HG03565 (cell line): ENCODE results near the gene SNAP25.

Experiments used
- ATAC-seq: cut with Tn5 transposase; IDR thresholded peaks from one replicate; pipeline ENCODE4 v1.9.1; 2021; ENCODE audit warnings: mild to moderate bottlenecking, moderate library complexity; ENCODE audit not compliant: unreplicated experiment

The SNAP25 gene

GRCh38 chr20:10261702-10262101, 43.1 kb downstream of the SNAP25 start:
- no peak for ATAC-seq

GRCh38 chr20:10263385-10264165, 44.9 kb downstream of the SNAP25 start:
- ATAC-seq: no peak

GRCh38 chr20:10264166-10264558, 45.5 kb downstream of the SNAP25 start:
- no peak for ATAC-seq

- no peak for ATAC-seq
Measured at GRCh38 chr20:10268636-10269035, 50.0 kb downstream of the SNAP25 start.

- ATAC-seq: no peak
Measured at GRCh38 chr20:10270630-10271029, 52.0 kb downstream of the SNAP25 start.

GRCh38 chr20:10271494-10272219, 53.0 kb downstream of the SNAP25 start:
- ATAC-seq: no peak

GRCh38 chr20:10276878-10277580, 58.4 kb downstream of the SNAP25 start:
- no peak for ATAC-seq

GRCh38 chr20:10277616-10278015, 59.0 kb downstream of the SNAP25 start:
- ATAC-seq: no peak

- ATAC-seq: no peak
Measured at GRCh38 chr20:10278412-10278811, 59.8 kb downstream of the SNAP25 start.

- no peak for ATAC-seq
Measured at GRCh38 chr20:10280018-10280908, 61.6 kb downstream of the SNAP25 start.

- no peak for ATAC-seq
Measured at GRCh38 chr20:10281911-10282310, 63.3 kb downstream of the SNAP25 start.

- ATAC-seq: no peak
Measured at GRCh38 chr20:10282979-10283456, 64.4 kb downstream of the SNAP25 start.

- ATAC-seq: no peak
Measured at GRCh38 chr20:10286356-10286755, 67.7 kb downstream of the SNAP25 start.

GRCh38 chr20:10288421-10288820, 69.8 kb downstream of the SNAP25 start:
- no peak for ATAC-seq

- no peak for ATAC-seq
Measured at GRCh38 chr20:10288954-10289646, 70.5 kb downstream of the SNAP25 start.

- ATAC-seq: no peak
Measured at GRCh38 chr20:10291568-10292248, 73.1 kb downstream of the SNAP25 start.

GRCh38 chr20:10297223-10297622, 78.6 kb downstream of the SNAP25 start:
- ATAC-seq: no peak

- no peak for ATAC-seq
Measured at GRCh38 chr20:10297684-10298240, 79.1 kb downstream of the SNAP25 start.
